Liver (tissue), 3 donors: ENCODE results near the gene PTK6.

ENCODE experiments used
- FOXA2 ChIP-seq: IDR thresholded peaks from 2 replicates; pipeline ENCODE4 v1.6.1; 2016; ENCODE audit warnings: antibody characterized with exemption
- MAX ChIP-seq: IDR thresholded peaks from 2 replicates; pipeline ENCODE4 v1.6.1; 2016; ENCODE audit warnings: antibody characterized with exemption
- REST ChIP-seq: IDR thresholded peaks from 2 replicates; pipeline ENCODE4 v1.6.1; 2016; ENCODE audit warnings: antibody characterized with exemption, mild to moderate bottlenecking
- SP1 ChIP-seq: IDR thresholded peaks from 2 replicates; pipeline ENCODE4 v1.6.1; 2018; ENCODE audit warnings: antibody characterized with exemption, mild to moderate bottlenecking
- TF ChIP-seq, protein P1 (sequence below): fragments of 150-350 bp; IDR thresholded peaks from 2 replicates; pipeline ENCODE4 v1.5.1; 2017; ENCODE audit warnings: improper control_type of control experiment, low read depth, low read length; ENCODE audit not compliant: missing input control
- TF ChIP-seq, protein P2 (sequence below): IDR thresholded peaks from 2 replicates; pipeline ENCODE4 v1.6.1; 2016; ENCODE audit warnings: antibody characterized with exemption
- TF ChIP-seq, protein P3 (sequence below): IDR thresholded peaks from 2 replicates; pipeline ENCODE4 v1.6.1; 2016; ENCODE audit warnings: antibody characterized with exemption
- donor health status: healthy.
- donor health status: healthy.

GRCh38 chr20:63504642-63505041, 32.5 kb downstream of the PTK6 start:
- TF ChIP-seq, protein P1, sequence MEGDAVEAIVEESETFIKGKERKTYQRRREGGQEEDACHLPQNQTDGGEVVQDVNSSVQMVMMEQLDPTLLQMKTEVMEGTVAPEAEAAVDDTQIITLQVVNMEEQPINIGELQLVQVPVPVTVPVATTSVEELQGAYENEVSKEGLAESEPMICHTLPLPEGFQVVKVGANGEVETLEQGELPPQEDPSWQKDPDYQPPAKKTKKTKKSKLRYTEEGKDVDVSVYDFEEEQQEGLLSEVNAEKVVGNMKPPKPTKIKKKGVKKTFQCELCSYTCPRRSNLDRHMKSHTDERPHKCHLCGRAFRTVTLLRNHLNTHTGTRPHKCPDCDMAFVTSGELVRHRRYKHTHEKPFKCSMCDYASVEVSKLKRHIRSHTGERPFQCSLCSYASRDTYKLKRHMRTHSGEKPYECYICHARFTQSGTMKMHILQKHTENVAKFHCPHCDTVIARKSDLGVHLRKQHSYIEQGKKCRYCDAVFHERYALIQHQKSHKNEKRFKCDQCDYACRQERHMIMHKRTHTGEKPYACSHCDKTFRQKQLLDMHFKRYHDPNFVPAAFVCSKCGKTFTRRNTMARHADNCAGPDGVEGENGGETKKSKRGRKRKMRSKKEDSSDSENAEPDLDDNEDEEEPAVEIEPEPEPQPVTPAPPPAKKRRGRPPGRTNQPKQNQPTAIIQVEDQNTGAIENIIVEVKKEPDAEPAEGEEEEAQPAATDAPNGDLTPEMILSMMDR, result no peak
- TF ChIP-seq FOXA2, result no peak
- TF ChIP-seq, protein P2, sequence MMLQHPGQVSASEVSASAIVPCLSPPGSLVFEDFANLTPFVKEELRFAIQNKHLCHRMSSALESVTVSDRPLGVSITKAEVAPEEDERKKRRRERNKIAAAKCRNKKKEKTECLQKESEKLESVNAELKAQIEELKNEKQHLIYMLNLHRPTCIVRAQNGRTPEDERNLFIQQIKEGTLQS, result no peak
- no peak for TF ChIP-seq MAX
- TF ChIP-seq, protein P3, sequence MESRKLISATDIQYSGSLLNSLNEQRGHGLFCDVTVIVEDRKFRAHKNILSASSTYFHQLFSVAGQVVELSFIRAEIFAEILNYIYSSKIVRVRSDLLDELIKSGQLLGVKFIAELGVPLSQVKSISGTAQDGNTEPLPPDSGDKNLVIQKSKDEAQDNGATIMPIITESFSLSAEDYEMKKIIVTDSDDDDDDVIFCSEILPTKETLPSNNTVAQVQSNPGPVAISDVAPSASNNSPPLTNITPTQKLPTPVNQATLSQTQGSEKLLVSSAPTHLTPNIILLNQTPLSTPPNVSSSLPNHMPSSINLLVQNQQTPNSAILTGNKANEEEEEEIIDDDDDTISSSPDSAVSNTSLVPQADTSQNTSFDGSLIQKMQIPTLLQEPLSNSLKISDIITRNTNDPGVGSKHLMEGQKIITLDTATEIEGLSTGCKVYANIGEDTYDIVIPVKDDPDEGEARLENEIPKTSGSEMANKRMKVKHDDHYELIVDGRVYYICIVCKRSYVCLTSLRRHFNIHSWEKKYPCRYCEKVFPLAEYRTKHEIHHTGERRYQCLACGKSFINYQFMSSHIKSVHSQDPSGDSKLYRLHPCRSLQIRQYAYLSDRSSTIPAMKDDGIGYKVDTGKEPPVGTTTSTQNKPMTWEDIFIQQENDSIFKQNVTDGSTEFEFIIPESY, result no peak
- TF ChIP-seq SP1, result no peak
- no peak for TF ChIP-seq REST
